ENCODE results near the gene RACGAP1. TPM values are rescaled to one million over a fixed set of nuclear protein-coding genes. Genes with fewer than 3 reads are reported as not detected.
A peak's percentile ranks its signal among the peaks of the same experiment; 100 is the strongest.
"Not testable (repeated sequence)": the region's sequence is repeated elsewhere in the genome, so short reads cannot be mapped to it uniquely, and the experiment has no call there.

Gene RACGAP1
- total RNA-seq, 3 donors from 2014 or later, result 16.0 to 45.5 (median 34.4) TPM

DNA sequence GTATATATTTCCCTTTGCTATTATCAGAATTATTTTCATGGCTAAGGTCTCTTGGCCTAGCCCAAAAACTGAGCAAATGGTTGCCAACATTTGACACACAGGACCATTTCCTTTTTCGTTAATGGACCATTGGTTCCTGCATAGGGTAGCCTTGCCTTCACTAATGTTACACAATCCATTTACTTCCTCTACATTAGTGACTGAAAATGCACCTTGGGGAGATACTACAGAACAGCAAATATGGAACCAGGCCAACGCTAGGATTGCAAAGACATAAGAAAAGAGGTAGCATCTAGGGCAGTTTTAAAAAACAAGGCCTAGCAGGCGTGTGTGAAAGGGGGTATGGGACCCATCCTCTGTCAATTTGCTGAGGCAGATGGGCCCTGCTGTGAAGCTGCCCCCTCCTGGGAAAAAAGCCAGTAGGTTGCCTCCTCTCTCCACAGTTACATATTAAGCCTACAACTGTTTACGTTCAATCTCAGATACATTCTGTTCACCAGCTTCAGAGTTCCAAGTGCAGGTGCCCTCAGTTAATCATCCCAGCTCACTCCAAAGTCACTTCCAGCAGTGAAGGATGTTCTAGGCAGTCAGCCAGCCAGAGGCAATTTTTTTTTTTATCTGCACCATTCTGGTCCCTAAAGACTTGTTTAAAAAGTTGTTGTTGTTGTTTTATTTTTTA, 37.5 kb downstream of the RACGAP1 start:
- H3K36me3 ChIP-seq (ENCODE audit: low read depth), result no peaks in the 10 kb centered on the region
- TF ChIP-seq, protein P1, sequence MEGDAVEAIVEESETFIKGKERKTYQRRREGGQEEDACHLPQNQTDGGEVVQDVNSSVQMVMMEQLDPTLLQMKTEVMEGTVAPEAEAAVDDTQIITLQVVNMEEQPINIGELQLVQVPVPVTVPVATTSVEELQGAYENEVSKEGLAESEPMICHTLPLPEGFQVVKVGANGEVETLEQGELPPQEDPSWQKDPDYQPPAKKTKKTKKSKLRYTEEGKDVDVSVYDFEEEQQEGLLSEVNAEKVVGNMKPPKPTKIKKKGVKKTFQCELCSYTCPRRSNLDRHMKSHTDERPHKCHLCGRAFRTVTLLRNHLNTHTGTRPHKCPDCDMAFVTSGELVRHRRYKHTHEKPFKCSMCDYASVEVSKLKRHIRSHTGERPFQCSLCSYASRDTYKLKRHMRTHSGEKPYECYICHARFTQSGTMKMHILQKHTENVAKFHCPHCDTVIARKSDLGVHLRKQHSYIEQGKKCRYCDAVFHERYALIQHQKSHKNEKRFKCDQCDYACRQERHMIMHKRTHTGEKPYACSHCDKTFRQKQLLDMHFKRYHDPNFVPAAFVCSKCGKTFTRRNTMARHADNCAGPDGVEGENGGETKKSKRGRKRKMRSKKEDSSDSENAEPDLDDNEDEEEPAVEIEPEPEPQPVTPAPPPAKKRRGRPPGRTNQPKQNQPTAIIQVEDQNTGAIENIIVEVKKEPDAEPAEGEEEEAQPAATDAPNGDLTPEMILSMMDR (IDR thresholded peaks at IDR 0.05), result no peak
- ATAC-seq, result peak; percentile 33
- intact Hi-C loops (cut with DNase I, micrococcal nuclease), result no loop called here
- no peaks in the 10 kb centered on the region for H3K9me3 ChIP-seq
- H3K4me1 ChIP-seq (ENCODE audit: low read depth), result no peaks in the 10 kb centered on the region
- no peak for DNase-seq
- H3K4me3 ChIP-seq, result no peak overlapping the region

DNA sequence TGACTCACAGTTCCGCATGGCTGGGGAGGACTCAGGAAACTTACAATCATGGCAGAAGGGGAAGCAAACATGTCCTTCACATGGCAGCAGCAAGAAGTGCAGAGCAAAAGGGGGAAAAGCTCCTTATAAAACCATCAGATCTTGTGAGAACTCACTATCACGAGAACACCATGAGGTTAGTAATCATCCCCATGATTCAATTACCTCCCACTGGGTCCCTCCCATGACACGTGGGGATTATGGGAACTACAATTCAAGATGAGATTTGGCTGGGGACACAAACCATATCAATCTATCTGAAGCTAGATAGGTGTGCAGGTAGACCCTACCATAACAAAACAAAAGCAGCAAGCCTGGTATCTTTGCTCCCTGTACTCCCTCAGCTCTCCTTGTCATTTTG, 38.8 kb downstream of the RACGAP1 start:
- ATAC-seq; H3K4me3 ChIP-seq; H3K9me3 ChIP-seq; H3K36me3 ChIP-seq (ENCODE audit: low read depth); intact Hi-C loops (cut with DNase I, micrococcal nuclease); DNase-seq; H3K4me1 ChIP-seq (ENCODE audit: low read depth): not testable (repeated sequence)

DNA sequence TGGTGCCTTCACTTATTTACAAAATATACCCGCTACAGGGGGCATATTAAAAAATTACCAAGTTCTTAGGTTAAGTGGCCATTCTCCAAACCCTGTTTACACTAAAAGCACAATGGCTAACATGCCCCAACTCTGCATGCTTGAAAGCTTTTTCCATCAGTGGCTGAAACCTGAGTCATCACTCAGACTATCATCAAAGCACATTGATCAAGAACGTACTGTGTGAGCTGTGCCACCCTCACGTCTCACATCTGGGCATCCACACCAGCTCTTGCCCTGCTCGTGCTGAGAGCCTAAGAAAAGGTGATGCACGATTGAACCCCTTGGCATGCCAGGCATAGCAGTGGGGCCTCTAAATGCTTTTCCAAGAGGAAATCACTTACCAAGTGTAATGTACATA, 39.3 kb downstream of the RACGAP1 start:
- no peak for ATAC-seq
- Histone ChIP-seq H3K4me1 (ENCODE audit: low read depth) (no peaks in the 10 kb centered on the region), H3K9me3 (no peaks in the 10 kb centered on the region), H3K4me3 (no peak overlapping the region), H3K36me3 (ENCODE audit: low read depth) (no peaks in the 10 kb centered on the region)
- DNase-seq, result no peak
- intact Hi-C loops (cut with DNase I, micrococcal nuclease), result no loop called here
- TF ChIP-seq, protein P1 (IDR thresholded peaks at IDR 0.05), result no peak

DNA sequence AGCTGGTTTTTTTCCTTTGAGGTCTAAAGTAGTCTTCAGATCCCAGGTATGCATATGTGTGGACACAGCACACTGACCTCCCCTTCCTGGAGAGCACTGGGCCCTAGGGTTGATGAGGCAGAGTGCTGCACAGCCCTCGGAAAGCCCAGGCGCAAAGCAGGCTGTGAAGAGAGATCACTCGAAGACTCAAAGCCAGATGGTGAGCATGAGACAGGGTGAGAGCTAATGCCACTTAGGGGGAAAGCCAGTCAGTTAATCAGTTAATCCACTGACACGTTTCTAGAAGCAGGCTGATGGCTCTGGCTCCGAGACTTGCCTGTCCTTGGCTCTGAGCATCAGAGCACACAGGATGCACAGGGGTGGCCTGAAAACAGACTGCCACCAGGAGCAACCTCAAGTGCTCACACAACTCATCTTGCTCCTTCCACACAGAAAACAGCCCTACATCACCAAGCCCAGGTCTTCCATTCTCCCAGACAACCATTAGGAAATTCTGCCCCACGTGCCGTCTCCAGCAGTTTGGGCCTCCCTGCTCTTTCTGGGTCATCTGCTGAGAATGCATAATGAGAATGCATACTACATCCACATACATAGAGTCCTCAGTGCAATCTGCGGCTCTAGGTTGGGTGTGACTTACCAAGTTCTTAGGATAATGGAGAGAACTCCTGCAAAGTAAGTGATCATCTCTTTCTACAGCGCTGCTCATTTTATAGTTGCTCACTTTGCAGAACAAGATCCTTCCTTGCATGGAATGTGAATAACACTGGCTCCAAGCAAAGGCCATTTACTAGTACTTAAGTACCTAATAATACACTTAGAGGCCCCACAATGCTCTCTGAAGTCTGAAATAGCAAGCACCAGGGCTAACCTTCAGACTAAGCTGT, 40.6 kb downstream of the RACGAP1 start:
- Histone ChIP-seq H3K4me1 (ENCODE audit: low read depth) (no peaks in the 10 kb centered on the region), H3K36me3 (ENCODE audit: low read depth) (no peaks in the 10 kb centered on the region), H3K4me3 (no peak overlapping the region), H3K9me3 (no peaks in the 10 kb centered on the region)
- TF ChIP-seq, protein P1 (IDR thresholded peaks at IDR 0.05), result no peak
- ATAC-seq (peak; percentile 15), DNase-seq (no peak)
- intact Hi-C loops (cut with DNase I, micrococcal nuclease), result no loop called here

DNA sequence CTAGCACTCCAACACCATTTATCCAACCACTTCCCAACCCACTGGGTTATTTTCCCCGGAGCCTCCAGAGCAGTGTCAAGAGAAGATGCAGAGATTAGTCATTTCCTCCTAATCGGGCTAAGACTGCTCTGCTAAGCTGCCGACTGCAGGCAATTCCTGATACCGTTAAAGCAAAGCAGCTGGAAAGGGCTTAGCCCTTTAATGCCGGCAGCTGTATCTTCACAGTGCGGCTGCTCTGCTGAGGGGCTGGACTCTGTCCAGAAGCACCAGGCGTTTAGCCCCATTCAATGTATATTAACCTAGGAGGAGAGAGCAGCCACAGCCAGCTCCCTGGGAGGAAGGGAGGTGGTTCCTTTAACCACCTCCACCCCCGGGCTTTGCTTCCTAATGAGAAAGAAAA, 41.4 kb downstream of the RACGAP1 start:
- no peaks in the 10 kb centered on the region for H3K36me3 ChIP-seq (ENCODE audit: low read depth)
- H3K4me1 ChIP-seq (ENCODE audit: low read depth), result no peaks in the 10 kb centered on the region
- no peak overlapping the region for H3K4me3 ChIP-seq
- TF ChIP-seq, protein P1 (IDR thresholded peaks at IDR 0.05), result no peak
- H3K9me3 ChIP-seq, result no peaks in the 10 kb centered on the region
- intact Hi-C loops (cut with DNase I, micrococcal nuclease), result no loop called here
- DNase-seq (peak in 1 of 3 donors; percentile 27), ATAC-seq (peak; percentile 68)
